Renal cortex interstitium (tissue), 15 donors: Measurements from ENCODE around the gene TCHH. TPM values are rescaled to one million over a fixed set of nuclear protein-coding genes. Genes with fewer than 3 reads are reported as not detected.
"Not testable (repeated sequence)": the region's sequence is repeated elsewhere in the genome, so short reads cannot be mapped to it uniquely, and the experiment has no call there.

Experiments used
- DNase-seq, 11 donors: peaks; one replicate each; pipeline ENCODE4 v3.0.0-alpha.2; 2013; ENCODE audit warnings: low read depth in 9 of 11, low spot score in 4 of 11; ENCODE audit errors: extremely low read depth in 1 of 11
- long read RNA-seq, 16 experiments: transcript quantifications; one replicate each; lab custom pipeline, GENCODE V29; 2026
- polyA plus RNA-seq, 3 donors: library from polyadenylated mRNA; unstranded; fragments of 120-200 nt; gene quantifications; one replicate each; pipeline ENCODE4 v1.2.1, GENCODE V29; 2013; ENCODE audit not compliant: insufficient read length in 3 of 3

The TCHH gene
- under 1 TPM in 2 of 3 donors, not detected in 1; 0.04 to 0.09 TPM for polyA plus RNA-seq
- long read RNA-seq, donor 1 = 0 reads
- long read RNA-seq, donor 2 = 0 reads
- long read RNA-seq, donor 3 = 0 reads
- long read RNA-seq, donor 4 = 0 reads
- long read RNA-seq, donor 5 = 0 reads
- long read RNA-seq, donor 6 = 0 reads
- long read RNA-seq, donor 7 = 0 reads
- long read RNA-seq, donor 8 = 0 reads
- long read RNA-seq, donor 9 = 0 reads
- long read RNA-seq, donor 10 = 0 reads
- long read RNA-seq, donor 11 = 0 reads
- long read RNA-seq, donor 12 = 0 reads
- long read RNA-seq, donor 13 = 0 reads
- long read RNA-seq, donor 14 = 0 reads
- long read RNA-seq, donor 15 = 0 reads
- long read RNA-seq, donor 16 = 0 reads

- no peak for DNase-seq
These were observed at the start of gene TCHH for GRCh38 chr1:152115344-152115743. TCHH (minus strand) TSS chr1:152115444; CDS start chr1:152114080, 1,364 bp downstream.

DNA sequence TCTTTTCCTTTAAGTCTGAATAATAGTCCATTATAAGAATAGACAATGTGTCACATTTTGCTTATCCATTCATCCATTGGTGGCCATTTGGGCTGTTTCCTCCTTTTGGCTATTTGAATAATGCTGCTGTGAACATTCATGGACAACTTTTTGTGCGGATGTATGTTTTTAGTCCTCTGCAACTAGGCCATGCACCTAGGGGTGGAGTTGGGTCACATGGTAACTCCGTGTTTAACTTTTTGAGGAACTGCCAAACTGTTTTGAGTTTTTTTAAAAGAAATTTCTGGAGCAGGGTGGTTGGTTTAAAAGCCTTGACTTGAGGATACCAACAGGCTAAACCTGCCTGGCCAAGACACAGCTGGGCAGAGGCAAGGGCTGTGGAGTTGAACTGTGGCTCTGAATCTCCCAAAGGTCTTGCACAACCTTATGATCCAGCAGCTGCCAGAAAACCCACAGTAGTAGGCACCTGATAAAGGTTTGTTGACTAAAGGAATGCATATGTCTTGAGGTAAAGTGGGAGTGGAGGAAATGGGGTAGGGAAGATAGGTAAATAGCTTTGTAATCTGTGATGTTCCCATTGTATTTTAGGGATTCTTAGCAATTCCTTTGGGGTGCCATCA lies 49.4 kb upstream of the TCHH start:
- DNase-seq = no peak

DNA sequence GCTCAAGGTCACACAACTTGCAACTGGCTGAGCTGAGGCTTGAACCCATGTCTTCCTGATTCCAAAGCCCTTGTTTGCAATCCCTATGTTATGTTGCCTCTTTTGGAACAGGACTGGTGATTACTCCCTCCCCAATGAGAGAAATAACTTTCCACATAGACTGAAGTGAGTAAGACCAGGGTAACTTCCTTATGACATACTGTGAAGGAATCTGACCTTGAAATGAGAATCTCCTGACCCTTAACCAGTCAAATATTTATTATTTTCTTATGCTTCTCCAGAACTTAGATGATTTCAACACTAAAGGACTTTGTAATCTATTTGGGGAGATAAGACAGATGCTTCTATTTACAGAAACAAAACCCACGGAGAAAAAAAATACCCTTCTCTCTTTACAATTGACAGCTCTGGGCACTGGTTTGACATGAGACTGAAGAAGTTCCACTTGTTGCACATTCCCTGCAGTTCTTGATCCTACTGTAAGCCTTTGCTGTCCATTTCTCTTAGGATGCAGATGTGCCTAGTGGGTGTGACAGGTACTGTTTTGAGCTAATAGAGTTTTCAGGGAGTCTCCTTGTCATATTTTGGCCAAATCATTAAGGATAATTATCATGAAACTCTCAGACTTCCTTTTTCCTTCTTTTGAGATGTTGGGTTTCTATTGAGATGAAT lies 47.7 kb upstream of the TCHH start:
- peak in 1 of 11 donors; percentile 7 for DNase-seq

- no peak for DNase-seq
These were observed 45.3 kb upstream of the TCHH start for GRCh38 chr1:152160576-152160975.

DNA sequence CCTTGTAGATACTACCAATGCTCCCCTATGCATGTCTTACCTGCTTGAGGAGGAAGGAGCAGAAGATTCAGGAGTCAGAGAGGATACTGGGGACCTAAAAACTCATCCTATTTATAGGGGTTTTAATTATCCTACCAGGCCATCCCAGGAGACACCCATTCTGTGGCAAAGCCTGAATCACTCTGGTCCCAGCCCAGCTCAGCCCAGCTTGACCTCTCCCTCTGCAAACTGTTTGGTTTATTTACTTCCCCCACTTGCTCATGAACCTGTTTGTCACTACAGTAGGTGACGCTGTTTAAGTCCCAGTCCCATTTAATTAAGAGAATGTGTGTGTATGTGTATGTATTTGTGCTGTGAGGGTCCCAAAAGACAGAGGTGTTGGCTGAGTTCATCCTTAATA lies 43.9 kb upstream of the TCHH start, which contains the start of gene RPTN:
Gene RPTN (minus strand): TSS at position 85 of the 400 bp plus-strand sequence. CDS start 1,339 bp downstream, outside the sequence.
- DNase-seq = no peak

DNA sequence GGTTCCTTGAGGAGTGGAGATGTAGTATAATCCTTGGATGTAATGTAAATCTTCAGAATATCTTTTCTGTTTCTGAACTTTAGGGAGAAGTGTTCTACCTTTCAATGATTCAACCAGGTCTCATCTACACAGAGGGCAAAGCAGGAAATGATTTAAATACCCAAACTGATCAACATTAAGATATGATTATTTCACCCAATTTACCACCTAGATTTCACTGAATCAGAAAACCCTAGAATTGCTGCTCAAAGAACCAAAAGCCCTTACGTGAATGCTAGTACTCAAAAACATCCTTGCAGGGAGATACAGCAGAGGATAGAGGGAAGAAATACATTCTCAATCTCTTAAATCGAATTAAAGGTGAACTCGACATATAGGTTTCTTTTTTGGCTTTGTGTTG lies 38.8 kb upstream of the TCHH start:
- no peak for DNase-seq

DNA sequence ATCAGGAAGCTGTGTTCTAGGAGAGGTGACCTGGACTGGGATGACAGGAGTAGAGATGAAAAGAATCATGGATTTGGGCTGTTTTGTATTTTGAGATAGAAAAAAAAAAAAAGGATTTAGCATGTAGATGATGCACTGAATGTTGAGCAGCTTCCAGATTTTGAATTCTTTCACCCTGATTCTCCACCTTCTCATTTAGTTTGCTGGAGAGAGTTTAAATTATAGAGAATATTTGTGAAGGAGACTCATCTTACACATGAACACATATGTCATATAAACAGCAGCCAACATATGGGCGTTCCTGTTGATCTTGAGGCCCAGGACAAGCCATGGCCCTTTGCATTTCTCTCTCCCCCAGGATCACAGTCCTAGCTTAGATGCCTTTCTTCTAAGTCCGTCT lies 36.4 kb upstream of the TCHH start:
- no peak for DNase-seq

DNA sequence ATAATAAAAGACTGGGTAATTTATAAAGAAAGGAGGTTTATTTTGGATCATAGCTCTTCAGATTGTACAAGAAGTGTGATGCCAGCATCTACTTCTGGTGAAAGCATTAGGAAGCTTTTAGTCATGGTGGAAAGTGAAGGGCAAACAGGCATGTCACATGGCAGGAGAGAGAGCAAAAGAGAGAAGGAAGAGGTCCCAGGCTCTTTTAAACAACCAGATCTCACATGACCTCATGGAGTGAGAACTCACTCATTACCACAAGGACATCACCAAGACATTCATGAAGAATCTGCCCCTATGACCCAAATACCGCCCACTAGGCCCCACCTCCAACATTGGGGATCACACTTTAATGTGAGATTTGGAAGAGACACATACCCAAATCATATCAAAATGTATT lies 33.7 kb upstream of the TCHH start:
- no peak for DNase-seq

DNA sequence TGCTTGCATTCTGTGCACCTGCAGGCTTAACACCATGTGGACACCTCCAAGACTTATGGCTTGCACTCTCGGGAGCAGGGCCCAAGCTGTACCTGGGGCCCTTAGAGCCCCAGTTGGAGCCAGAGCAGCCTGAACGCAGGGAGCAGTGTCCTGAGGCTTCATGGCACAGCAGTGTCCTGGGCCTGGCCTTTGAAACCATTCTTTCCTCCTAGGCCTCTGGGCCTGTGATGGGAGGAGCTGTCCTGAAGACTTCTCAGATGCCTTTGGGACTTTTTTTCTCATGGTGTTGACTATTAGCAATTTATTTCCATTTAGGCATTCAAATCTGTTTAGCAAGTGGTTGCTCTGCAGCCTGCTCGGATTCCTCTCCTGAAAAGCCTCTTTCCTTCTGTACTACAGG lies 32.8 kb upstream of the TCHH start:
- DNase-seq = no peak

DNA sequence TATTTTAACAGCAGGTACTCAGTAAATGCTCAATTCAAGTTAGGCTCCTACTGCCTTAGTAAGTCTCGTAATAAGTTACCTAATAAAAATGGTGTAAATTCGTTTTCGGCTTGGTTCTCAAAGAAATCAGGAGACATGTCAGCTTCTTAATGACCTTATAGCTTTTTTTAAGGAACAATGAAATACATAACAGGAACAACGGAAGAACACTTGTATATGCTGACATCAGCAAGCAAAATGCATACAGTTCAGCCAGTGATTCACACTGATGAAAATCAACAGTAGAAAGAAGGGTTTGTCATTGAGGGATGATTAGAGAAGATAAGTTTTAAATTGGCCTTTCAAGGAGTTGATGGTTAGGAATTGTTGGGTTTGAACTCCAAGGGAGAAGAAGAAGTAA lies 30.5 kb upstream of the TCHH start:
- no peak for DNase-seq

GRCh38 chr1:152144674-152145183 lies 29.5 kb upstream of the TCHH start:
- DNase-seq = not testable (repeated sequence)

DNA sequence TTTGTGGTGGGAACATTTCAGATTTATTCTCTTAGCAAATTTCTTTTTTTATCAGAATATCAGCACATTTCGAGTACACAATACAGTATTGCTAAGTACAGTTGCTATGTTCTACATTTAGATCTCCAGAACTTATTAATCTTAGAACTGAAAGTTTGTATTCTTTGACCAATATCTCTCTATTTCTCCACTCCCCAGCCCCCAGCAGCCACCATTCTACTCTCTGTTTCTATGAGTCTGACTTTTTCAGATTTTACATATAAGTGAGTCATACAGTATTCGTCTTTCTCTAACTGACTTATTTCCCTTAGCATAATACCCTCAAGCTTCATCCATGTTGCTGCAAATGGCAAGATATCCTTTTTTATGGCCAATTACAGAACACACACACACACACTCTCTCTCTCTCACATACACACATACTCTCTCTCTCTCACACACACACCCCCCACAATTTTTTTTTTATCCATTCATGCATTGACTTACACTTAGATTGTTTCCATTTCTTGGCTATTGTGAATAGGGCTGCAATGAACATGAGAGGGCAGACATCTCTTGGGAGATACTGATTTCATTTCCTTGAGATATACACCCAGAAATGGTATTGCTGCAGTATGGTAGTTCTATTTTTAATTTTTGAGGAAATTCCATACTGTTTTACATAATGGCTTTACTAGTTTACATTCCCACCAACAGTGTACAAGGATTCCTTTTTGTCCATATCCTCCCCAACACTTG lies 28.1 kb upstream of the TCHH start:
- no peak for DNase-seq

GRCh38 chr1:152141971-152142584 lies 26.8 kb upstream of the TCHH start:
- peak in 10 of 11 donors; percentile 15 to 71 (median 44) for DNase-seq

DNA sequence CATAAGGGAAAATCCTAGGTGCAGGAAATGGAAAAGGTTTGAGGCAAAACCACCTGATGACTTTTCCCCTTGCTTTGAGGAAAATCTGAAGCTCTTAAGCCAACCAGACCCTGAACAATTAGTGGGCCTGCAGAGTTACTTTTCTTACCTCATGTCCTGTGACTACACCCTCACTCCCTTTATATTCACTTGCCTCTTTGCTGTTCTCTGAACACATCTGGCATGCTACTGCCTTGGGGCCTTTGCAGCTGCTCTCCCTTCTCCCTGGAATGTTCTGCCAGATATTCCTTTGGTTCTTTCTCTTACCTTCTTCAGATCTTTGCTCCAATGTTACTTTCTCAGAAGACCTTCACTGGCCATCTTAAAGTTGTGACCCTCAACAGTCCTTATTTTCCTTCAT lies 22.0 kb upstream of the TCHH start:
- no peak for DNase-seq

GRCh38 chr1:152130186-152130585 lies 14.9 kb upstream of the TCHH start:
- DNase-seq = no peak

DNA sequence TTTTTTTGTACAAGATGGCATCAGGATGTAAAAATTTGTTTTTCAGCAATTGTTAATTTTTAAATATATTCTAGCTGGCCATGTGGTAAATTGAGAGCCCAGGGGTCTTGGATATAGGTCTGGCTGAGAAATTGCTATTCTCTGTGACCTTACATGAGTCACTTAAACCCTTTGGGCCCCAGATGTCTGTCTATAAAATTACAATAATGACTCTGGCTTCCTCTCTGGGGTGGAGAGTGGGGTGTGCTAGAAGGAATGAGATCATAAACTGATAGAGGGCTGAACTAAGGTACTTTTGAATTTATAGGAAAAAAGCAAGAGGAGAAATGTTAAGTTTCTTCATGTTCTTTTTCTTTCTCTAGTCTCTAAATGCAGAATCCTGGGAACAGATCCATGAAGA lies 12.4 kb upstream of the TCHH start:
- DNase-seq = no peak

DNA sequence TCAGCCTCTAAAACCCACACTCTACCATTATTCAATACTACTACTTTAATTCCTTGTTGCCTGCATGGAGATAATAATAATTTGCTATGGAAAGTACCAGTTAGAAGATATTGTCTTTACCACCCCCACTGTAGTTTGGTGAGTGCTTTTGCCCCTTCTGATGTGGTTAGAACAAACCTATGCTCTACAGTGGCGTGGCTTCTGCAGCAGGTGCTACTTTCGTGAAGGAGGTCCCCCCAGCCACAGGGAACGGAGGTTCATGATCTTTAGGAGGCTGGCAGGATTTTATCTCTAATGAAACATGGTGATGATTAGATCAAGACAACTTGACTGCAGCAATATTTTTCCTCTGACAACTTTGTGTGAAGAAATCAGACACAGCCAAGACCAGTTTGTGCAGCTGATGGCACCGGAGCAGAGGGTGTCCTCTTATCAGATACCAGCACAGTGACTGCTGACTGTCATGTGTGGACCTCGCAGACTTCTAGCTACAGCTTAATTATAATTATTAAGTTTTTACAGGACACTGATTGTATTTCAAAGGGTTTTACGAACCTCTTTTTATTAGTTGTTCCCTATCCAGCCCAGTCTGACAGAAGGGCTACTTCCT lies 10.7 kb upstream of the TCHH start:
- no peak for DNase-seq

- DNase-seq = no peak
These were observed 3.7 kb upstream of the TCHH start for GRCh38 chr1:152118915-152119314.
